Mesothelial cell of epicardium (in vitro differentiated cells): ENCODE measurements around the gene MAN2A2. TPM values are rescaled to one million over a fixed set of nuclear protein-coding genes. Genes with fewer than 3 reads are reported as not detected.

Experiments
- DNase-seq, 2 experiments: peaks; one replicate each; pipeline ENCODE4 v3.0.0; 2021; ENCODE audit warnings: low spot score in 2 of 2; ENCODE audit not compliant: unreplicated experiment in 2 of 2
- H3K27ac Mint-ChIP-seq: 2 replicates; pipeline ENCODE4 v1.8.0; 2021; ENCODE audit warnings: mixed read lengths
- H3K27me3 Mint-ChIP-seq: 2 replicates; pipeline ENCODE4 v1.8.0; 2021; ENCODE audit warnings: low read depth, mixed read lengths
- H3K36me3 Mint-ChIP-seq: 2 replicates; pipeline ENCODE4 v1.8.0; 2021; ENCODE audit warnings: mixed read lengths
- H3K4me1 Mint-ChIP-seq: 2 replicates; pipeline ENCODE4 v1.8.0; 2021; ENCODE audit warnings: mixed read lengths
- H3K4me3 Mint-ChIP-seq: 2 replicates; pipeline ENCODE4 v1.8.0; 2021; ENCODE audit warnings: mild to moderate bottlenecking, moderate library complexity, mixed read lengths
- H3K9me3 Mint-ChIP-seq: 2 replicates; pipeline ENCODE4 v1.8.0; 2021; ENCODE audit warnings: mixed read lengths
- total RNA-seq: library from RNA; stranded (reverse); gene quantifications from 3 replicates; pipeline ENCODE4 v1.2.1, GENCODE V29; 2021
- TF ChIP-seq, protein P1 (sequence below): fragments of 200-600 bp; sonication (generic); IDR thresholded peaks from one replicate; pipeline ENCODE4 v1.5.0; 2021; ENCODE audit warnings: antibody characterized with exemption; ENCODE audit not compliant: unreplicated experiment

Gene MAN2A2
- total RNA-seq, 1 donor from 2014 or later = 104 TPM

DNA sequence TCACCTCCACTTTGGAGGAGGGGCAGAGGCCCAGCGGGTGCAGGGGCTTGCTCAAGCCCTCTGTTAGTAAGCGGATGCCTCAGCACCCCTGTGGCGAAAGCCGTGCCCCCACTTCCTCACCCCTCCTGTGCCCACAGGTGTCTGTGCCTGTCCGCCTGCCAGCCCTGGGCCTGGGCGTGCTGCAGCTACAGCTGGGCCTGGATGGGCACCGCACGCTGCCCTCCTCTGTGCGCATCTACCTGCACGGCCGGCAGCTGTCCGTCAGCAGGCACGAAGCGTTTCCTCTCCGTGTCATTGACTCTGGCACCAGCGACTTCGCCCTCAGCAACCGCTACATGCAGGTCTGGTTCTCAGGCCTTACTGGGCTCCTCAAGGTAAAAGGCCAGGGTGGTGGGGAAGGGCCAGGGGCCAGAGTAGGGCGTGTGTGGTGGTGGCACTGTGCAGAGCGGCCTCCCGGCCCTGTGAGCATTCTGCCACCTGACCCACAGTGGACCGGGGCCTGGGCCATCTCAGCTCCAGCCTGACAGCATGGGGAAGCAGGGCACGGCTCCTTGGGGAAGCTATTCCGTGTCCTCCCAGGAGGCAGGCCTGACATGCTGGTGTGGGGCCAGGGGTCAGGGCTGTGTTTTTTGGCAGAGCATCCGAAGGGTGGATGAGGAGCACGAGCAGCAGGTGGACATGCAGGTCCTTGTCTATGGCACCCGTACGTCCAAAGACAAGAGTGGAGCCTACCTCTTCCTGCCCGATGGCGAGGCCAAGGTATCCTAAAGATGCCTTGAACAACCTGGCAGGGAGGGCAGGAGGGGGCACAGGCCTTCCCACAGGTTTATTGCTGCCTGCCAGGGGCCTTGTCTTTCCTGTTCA is 9.0 kb downstream of the MAN2A2 start:
- H3K36me3 Mint-ChIP-seq = peaks cover 21% of the 10 kb centered on the region
- no peak for DNase-seq
- H3K4me3 Mint-ChIP-seq = no peak overlapping the region
- H3K27ac Mint-ChIP-seq = no peak overlapping the region
- H3K27me3 Mint-ChIP-seq = no peaks in the 10 kb centered on the region
- no peaks in the 10 kb centered on the region for H3K4me1 Mint-ChIP-seq
- H3K9me3 Mint-ChIP-seq = no peaks in the 10 kb centered on the region
- TF ChIP-seq, protein P1, sequence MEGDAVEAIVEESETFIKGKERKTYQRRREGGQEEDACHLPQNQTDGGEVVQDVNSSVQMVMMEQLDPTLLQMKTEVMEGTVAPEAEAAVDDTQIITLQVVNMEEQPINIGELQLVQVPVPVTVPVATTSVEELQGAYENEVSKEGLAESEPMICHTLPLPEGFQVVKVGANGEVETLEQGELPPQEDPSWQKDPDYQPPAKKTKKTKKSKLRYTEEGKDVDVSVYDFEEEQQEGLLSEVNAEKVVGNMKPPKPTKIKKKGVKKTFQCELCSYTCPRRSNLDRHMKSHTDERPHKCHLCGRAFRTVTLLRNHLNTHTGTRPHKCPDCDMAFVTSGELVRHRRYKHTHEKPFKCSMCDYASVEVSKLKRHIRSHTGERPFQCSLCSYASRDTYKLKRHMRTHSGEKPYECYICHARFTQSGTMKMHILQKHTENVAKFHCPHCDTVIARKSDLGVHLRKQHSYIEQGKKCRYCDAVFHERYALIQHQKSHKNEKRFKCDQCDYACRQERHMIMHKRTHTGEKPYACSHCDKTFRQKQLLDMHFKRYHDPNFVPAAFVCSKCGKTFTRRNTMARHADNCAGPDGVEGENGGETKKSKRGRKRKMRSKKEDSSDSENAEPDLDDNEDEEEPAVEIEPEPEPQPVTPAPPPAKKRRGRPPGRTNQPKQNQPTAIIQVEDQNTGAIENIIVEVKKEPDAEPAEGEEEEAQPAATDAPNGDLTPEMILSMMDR = no peak

DNA sequence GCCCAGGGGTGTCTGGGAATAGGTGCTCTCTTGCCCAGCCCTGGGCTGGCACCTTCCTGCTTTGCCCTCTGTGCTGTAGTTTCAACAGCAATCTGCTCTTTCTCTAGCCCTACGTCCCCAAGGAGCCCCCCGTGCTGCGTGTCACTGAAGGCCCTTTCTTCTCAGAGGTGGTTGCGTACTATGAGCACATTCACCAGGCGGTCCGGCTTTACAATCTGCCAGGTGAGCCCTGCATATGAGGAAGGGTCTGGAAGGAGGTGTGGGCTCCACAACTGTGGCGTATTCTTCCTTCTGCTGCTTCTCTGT is 9.6 kb downstream of the MAN2A2 start:
- TF ChIP-seq, protein P1 = no peak
- Mint-ChIP-seq H3K27me3 (no peaks in the 10 kb centered on the region), H3K4me3 (no peak overlapping the region), H3K36me3 (peaks cover 24% of the 10 kb centered on the region), H3K27ac (no peak overlapping the region), H3K9me3 (no peaks in the 10 kb centered on the region), H3K4me1 (no peaks in the 10 kb centered on the region)
- DNase-seq = no peak

DNA sequence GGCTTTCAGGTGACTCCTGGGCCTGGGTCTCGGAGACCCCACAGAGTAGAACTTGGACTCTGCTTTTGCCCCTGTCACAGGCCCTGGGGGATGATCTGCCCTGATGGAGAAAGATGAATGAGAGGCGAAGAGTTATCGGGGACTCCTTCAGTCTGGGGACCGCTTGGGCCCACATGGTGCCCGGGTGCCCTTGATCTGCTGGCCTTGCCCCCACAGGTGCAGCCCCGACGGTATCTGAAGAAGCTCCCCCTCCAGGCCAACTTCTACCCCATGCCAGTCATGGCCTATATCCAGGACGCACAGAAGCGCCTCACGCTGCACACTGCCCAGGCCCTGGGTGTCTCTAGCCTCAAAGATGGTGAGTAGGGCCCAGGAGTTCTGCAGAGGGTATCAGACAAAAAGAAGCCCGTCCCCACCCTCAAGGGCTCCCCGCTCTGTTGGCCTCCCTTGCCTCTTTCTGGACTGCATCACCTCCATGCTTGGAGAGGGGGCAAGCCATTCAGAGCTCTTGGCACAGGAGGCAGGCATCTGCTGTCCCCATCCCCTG is 10.4 kb downstream of the MAN2A2 start:
- Mint-ChIP-seq H3K27me3 (no peaks in the 10 kb centered on the region), H3K4me3 (no peak overlapping the region), H3K27ac (no peak overlapping the region), H3K4me1 (no peaks in the 10 kb centered on the region), H3K9me3 (no peaks in the 10 kb centered on the region), H3K36me3 (peaks cover 27% of the 10 kb centered on the region)
- DNase-seq = no peak
- TF ChIP-seq, protein P1 = no peak

DNA sequence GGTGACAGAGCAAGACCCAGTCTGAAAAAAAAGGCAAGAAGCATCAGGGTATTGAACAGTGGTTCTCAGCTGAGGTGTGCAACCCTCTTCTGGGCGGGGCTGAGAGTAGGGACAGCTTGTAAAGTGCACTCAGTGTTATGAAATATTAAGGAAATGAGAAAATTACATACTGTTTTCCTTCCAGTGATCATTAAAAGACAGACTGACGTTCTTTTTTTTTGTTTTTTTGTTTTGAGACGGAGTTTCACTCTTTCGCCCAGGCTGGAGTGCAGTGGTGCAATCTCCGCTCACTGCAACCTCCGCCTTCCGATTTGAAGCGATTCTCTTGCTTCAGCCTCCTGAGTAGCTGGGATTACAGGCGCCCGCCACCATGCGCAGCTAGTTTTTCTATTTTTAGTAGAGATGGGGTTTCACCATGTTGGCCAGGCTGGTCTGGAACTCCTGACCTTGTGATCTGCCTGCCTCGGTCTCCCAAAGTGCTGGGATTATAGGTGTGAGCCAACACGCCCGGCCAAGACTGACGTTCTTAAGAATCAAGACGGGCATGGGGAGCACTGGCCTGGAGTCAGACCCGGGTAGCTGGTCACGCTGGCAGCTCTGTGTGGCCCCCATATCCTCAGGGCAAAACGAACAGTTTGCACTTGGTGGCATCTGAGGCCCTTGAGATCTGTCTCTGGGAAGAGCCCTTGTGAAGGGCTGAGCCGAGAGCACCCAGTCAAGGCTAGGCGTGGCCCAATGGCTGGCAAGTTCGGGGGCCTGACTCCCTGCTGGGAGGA is 11.4 kb downstream of the MAN2A2 start:
- no peak overlapping the region for H3K27ac Mint-ChIP-seq

DNA sequence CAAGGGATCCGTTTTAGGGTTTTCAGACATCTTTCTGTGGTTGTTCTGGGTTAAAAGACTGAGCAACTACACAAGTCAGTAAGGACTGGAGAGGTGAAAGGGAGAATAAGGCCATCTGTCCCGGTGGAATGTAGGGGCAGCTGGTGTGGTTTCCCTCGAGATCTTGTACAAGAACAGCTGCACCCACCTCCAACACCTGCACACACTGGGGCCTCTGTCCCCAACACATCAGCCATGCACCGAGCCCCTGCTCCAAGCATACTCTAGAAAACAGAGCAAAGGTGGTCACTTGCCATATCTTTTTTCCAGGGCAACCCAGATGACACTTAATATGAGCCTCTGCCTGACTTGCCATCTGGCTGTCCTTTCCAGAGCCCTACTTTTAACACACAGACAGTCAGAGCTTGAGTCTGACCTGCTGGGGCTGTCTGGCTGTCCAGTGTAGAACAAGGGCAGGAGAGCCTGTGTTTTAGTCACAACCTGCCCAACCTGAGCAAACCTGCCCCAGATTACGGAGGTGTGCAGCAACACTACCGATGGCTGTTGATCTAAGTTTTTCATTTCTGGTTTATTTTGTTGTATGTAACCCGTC is 12.2 kb downstream of the MAN2A2 start:
- TF ChIP-seq, protein P1 = no peak
- H3K27ac Mint-ChIP-seq = no peak overlapping the region
- DNase-seq = no peak
- no peaks in the 10 kb centered on the region for H3K27me3 Mint-ChIP-seq
- no peak overlapping the region for H3K4me3 Mint-ChIP-seq
- peaks cover 38% of the 10 kb centered on the region for H3K36me3 Mint-ChIP-seq
- no peaks in the 10 kb centered on the region for H3K9me3 Mint-ChIP-seq
- H3K4me1 Mint-ChIP-seq = no peaks in the 10 kb centered on the region

More for the DNA sequence above, 11.4 kb downstream of the MAN2A2 start:
- no peaks in the 10 kb centered on the region for H3K4me1 Mint-ChIP-seq
- no peaks in the 10 kb centered on the region for H3K27me3 Mint-ChIP-seq
- no peaks in the 10 kb centered on the region for H3K9me3 Mint-ChIP-seq
- peaks cover 31% of the 10 kb centered on the region for H3K36me3 Mint-ChIP-seq
- no peak overlapping the region for H3K4me3 Mint-ChIP-seq
- DNase-seq = no peak
- TF ChIP-seq, protein P1 = no peak
